ENCODE data around the gene MX2. TPM values are rescaled to one million over a fixed set of nuclear protein-coding genes. Genes with fewer than 3 reads are reported as not detected.

Gene MX2
- total and polyA plus RNA-seq, 9 of the 15 experiments (the other 6 are each of a cell fraction or from before 2014, with no cell fraction given) = 0.10 to 0.95 (median 0.47) TPM; not detected in 1

- ChIA-PET POLR2A (no interaction called here), CTCF (ENCODE audit: low intra/inter-chr PET ratio) (no interaction called here)
- in situ Hi-C loops (cut with MboI) (no loop called here), intact Hi-C loops (cut with micrococcal nuclease) (no loop called here)
- ATAC-seq = no peak
- no peaks in the 10 kb centered on the region for H3K36me3 ChIP-seq (ENCODE audit: control insufficient read depth, insufficient read depth, low read length)
- no peak overlapping the region for H2AFZ ChIP-seq (ENCODE audit: low read depth, low read length)
- H3K27me3 ChIP-seq (ENCODE audit: control insufficient read depth in 2 of 2, insufficient read depth in 2 of 2, low read length in 2 of 2) = peaks cover 9 to 38% of the 10 kb centered on the region in 2 experiments; a peak in 3 of 5 replicates
- H3K9ac ChIP-seq (ENCODE audit: insufficient read depth in 1 of 2, low read depth in 2 of 2, low read length in 2 of 2) = no peak overlapping the region
- DNase-seq (ENCODE audit: extremely low read depth in 1 of 4, low spot score in 3 of 4) = no peak
- BruUV-seq (replicated peaks) = no TSS peak
- WGBS (ENCODE audit: insufficient coverage, low coverage, missing lambda C conversion rate) = under 1% methylated on average over 7 of the region's 7 CpGs
- H3K4me1 ChIP-seq (replicated peaks in 1 of 2; ENCODE audit: control insufficient read depth in 2 of 2, insufficient read depth in 2 of 2, low read length in 2 of 2) = no peaks in the 10 kb centered on the region
- no peaks in the 10 kb centered on the region for H3K79me2 ChIP-seq (ENCODE audit: control insufficient read depth, insufficient read depth, low read length)
- H3K9me3 ChIP-seq (replicated peaks; ENCODE audit: control insufficient read depth, insufficient read depth, low read depth, low read length) = no peaks in the 10 kb centered on the region
- H3K4me2 ChIP-seq (ENCODE audit: insufficient read depth, low read length) = no peak overlapping the region
- no peak overlapping the region for H3K27ac ChIP-seq (ENCODE audit: extremely low read depth, low read depth, low read length)
- H4K20me1 ChIP-seq (replicated peaks; ENCODE audit: control insufficient read depth, insufficient read depth, low read length) = no peaks in the 10 kb centered on the region
- no peaks in the 10 kb centered on the region for H3K9me1 ChIP-seq (ENCODE audit: control insufficient read depth, insufficient read depth, low read length)
- TF ChIP-seq ZNF347 (CRISPR knock-in tag; IDR thresholded peaks at IDR 0.05; ENCODE audit: low read depth) = no peak
- TF ChIP-seq LARP7 (IDR thresholded peaks at IDR 0.05) = no peak
- TF ChIP-seq ZNF431 (CRISPR knock-in tag; IDR thresholded peaks at IDR 0.05) = no peak
- TF ChIP-seq CEBPB (tag; IDR thresholded peaks at IDR 0.05) = no peak
- TF ChIP-seq PRMT5 (CRISPR knock-in tag; IDR thresholded peaks at IDR 0.05) = no peak
- TF ChIP-seq GTF2E2 (tag; IDR thresholded peaks at IDR 0.05) = no peak
- TF ChIP-seq GABPA (tag; conservative IDR thresholded peaks at IDR 0.05; ENCODE audit: low read depth) = no peak
- no peak for TF ChIP-seq CREB5 (CRISPR knock-in tag; IDR thresholded peaks at IDR 0.05)
- no peak for TF ChIP-seq SIX5 (IDR thresholded peaks at IDR 0.05; ENCODE audit: borderline replicate concordance in 1 of 2, insufficient read depth in 1 of 2, low read depth in 1 of 2, low read length in 2 of 2)
- TF ChIP-seq ARNT (IDR thresholded peaks at IDR 0.05) = no peak
- no peak for TF ChIP-seq TFAM (CRISPR knock-in tag; conservative IDR thresholded peaks at IDR 0.05)
- TF ChIP-seq GMEB1 (CRISPR knock-in tag; IDR thresholded peaks at IDR 0.05) = no peak
- no peak for TF ChIP-seq PHF21A (IDR thresholded peaks at IDR 0.05; ENCODE audit: borderline replicate concordance, low read depth)
- TF ChIP-seq SP1 (CRISPR knock-in tag; IDR thresholded peaks at IDR 0.05) = no peak
- no peak for TF ChIP-seq TARDBP (IDR thresholded peaks at IDR 0.05)
- no peak for TF ChIP-seq U2AF2 (optimal IDR thresholded peaks at IDR 0.05; ENCODE audit: low read depth, low read length)
- TF ChIP-seq EZH2 (IDR thresholded peaks at IDR 0.05; ENCODE audit: borderline replicate concordance, low read depth, low read length) = no peak
- no peak for TF ChIP-seq DPF2 (IDR thresholded peaks at IDR 0.05)
- no peak for TF ChIP-seq ILF3 (IDR thresholded peaks at IDR 0.05; ENCODE audit: borderline replicate concordance)
- FAIRE-seq = no peak
- no peak overlapping the region for H3K4me3 ChIP-seq
Observed at GRCh38 chr21:41399246-41399800, 37.5 kb downstream of the MX2 start.

Measured in K562 (cell line).